HCT116 (cell line): ENCODE data around the gene LEAP2. TPM values are rescaled to one million over a fixed set of nuclear protein-coding genes. Genes with fewer than 3 reads are reported as not detected.

Experiments
- ATAC-seq: fragments of 200-7000 bp; cut with Tn5 transposase; 2 replicates; pipeline ENCODE4 v1.9.1; 2020; ENCODE audit warnings: mild to moderate bottlenecking, moderate library complexity
- BruUV-seq: library from RNA; stranded (reverse); fragments of 400-500 nt; replicated peaks from 2 replicates; lab custom pipeline; 2021; lab: Mats Ljungman, UMichigan
- CTCF ChIA-PET: fragments of 300-600 bp; sonication (Branson Sonifier 250); formaldehyde crosslinking; loops from one replicate; lab custom pipeline; 2021; ENCODE audit warnings: antibody characterized with exemption; lab: Charles Lee
- POLR2A ChIA-PET: fragments of 300-600, 350-600 bp; sonication (Branson Sonifier 250); formaldehyde crosslinking; loops from one replicate; lab custom pipeline; 2021; ENCODE audit warnings: antibody characterized with exemption; lab: Charles Lee
- RAD21 ChIA-PET, 2 experiments: fragments of 300-600 bp; sonication (Branson Sonifier 250); formaldehyde crosslinking; loops; one replicate each; lab custom pipeline; 2023; ENCODE audit warnings: low total read pairs in 2 of 2; ENCODE audit not compliant: uncharacterized antibody in 2 of 2, unreplicated experiment in 2 of 2, low non-redundant PET in 1 of 2; lab: Charles Lee
- DNase-seq: peaks from one replicate; pipeline ENCODE4 v3.0.0-alpha.2; 2010; ENCODE audit warnings: low read depth, low spot score
- H2AFZ ChIP-seq: fragments of 200-600 bp; shearing (Covaris generic), sonication (generic); 2 replicates; pipeline ENCODE4 v1.6.1; 2017; ENCODE audit warnings: low read depth, mixed run types, mixed read lengths, antibody characterized with exemption, low read length; ENCODE audit not compliant: poor library complexity, severe bottlenecking
- H3K27ac ChIP-seq: 2 replicates; pipeline ENCODE4 v1.5.1; 2012; ENCODE audit warnings: low read depth, low read length
- H3K27me3 ChIP-seq: fragments of 200-600 bp; sonication (generic); 2 replicates; pipeline ENCODE4 v1.6.1; 2016; ENCODE audit warnings: mixed run types, low read length, mixed read lengths; ENCODE audit not compliant: insufficient read depth
- H3K36me3 ChIP-seq, 2 experiments: fragments of 200-500 bp in 1 of 2; fragments of 200-600 bp in 1 of 2; sonication (Bioruptor generic) in 1 of 2; sonication (generic) in 1 of 2; 2 replicates each; pipeline versions ENCODE4 v1.5.1 to v1.6.1; 2014 to 2016; ENCODE audit warnings: low read length in 2 of 2, inconsistent platforms in 1 of 2, mixed read lengths in 1 of 2, mixed run types in 1 of 2; ENCODE audit not compliant: insufficient read depth in 2 of 2, control insufficient read depth in 1 of 2
- H3K4me1 ChIP-seq, 2 experiments: fragments of 200-600 bp in 1 of 2; sonication (generic) in 1 of 2; 2 replicates each; pipeline versions ENCODE4 v1.5.1 to v1.6.1; 2012 to 2017; ENCODE audit warnings: low read length in 2 of 2, inconsistent platforms in 1 of 2, mild to moderate bottlenecking in 1 of 2, mixed read lengths in 1 of 2, mixed run types in 1 of 2, moderate library complexity in 1 of 2; ENCODE audit not compliant: insufficient read depth in 2 of 2, control insufficient read depth in 1 of 2
- H3K4me2 ChIP-seq: fragments of 200-600 bp; sonication (generic); 2 replicates; pipeline ENCODE4 v1.6.1; 2017; ENCODE audit warnings: mixed run types, low read length, mixed read lengths
- H3K4me3 ChIP-seq, 2 experiments: fragments of 200-600 bp in 1 of 2; sonication (generic) in 1 of 2; replicated peaks in 1 of 2; 2 replicates each; pipeline ENCODE4 v1.5.1; 2011 to 2016; ENCODE audit warnings: low read length in 2 of 2, control low read depth in 1 of 2, low read depth in 1 of 2, mild to moderate bottlenecking in 1 of 2, mixed read lengths in 1 of 2, mixed run types in 1 of 2
- H3K79me2 ChIP-seq: fragments of 200-600 bp; sonication (generic); 2 replicates; pipeline ENCODE4 v1.6.1; 2017; ENCODE audit warnings: mild to moderate bottlenecking, mixed run types, low read length, moderate library complexity, mixed read lengths; ENCODE audit not compliant: insufficient read depth
- H3K9ac ChIP-seq: fragments of 200-600 bp; sonication (generic); 2 replicates; pipeline ENCODE4 v1.6.1; 2016; ENCODE audit warnings: low read length, mixed read lengths
- H3K9me2 ChIP-seq: fragments of 200-600 bp; sonication (generic), shearing (Covaris generic); 2 replicates; pipeline ENCODE4 v1.6.1; 2017; ENCODE audit warnings: mixed run types, mild to moderate bottlenecking, moderate library complexity; ENCODE audit not compliant: insufficient read depth
- H3K9me3 ChIP-seq, 2 experiments: fragments of 200-500 bp in 1 of 2; fragments of 200-600 bp in 1 of 2; sonication (Bioruptor generic) in 1 of 2; sonication (generic) in 1 of 2; 2 replicates each; pipeline ENCODE4 v1.6.1; 2014 to 2017; ENCODE audit warnings: low read length in 2 of 2, mixed read lengths in 2 of 2, inconsistent platforms in 1 of 2, low read depth in 1 of 2, mild to moderate bottlenecking in 1 of 2, mixed run types in 1 of 2, moderate library complexity in 1 of 2; ENCODE audit not compliant: control insufficient read depth in 1 of 2, insufficient read depth in 1 of 2
- H4K20me1 ChIP-seq: fragments of 200-600 bp; sonication (generic), shearing (Covaris generic); 2 replicates; pipeline ENCODE4 v1.6.1; 2017; ENCODE audit warnings: mixed run types, mild to moderate bottlenecking, moderate library complexity; ENCODE audit not compliant: insufficient read depth
- CBX3 ChIP-seq: IDR thresholded peaks from 2 replicates; pipeline ENCODE4 v1.6.1; 2012; ENCODE audit warnings: low read depth
- EGR1 ChIP-seq: IDR thresholded peaks from 2 replicates; pipeline ENCODE4 v1.6.1; 2012; ENCODE audit warnings: low read depth
- EZH2phosphoT487 ChIP-seq: fragments of 200-600 bp; IDR thresholded peaks from 2 replicates; pipeline ENCODE4 v1.6.1; 2018; ENCODE audit warnings: antibody characterized with exemption, borderline replicate concordance
- JUND ChIP-seq: IDR thresholded peaks from 2 replicates; pipeline ENCODE4 v1.6.1; 2012
- RAD21 ChIP-seq: IDR thresholded peaks from 2 replicates; pipeline ENCODE4 v1.6.1; 2012; ENCODE audit warnings: low read depth, mild to moderate bottlenecking
- SIN3A ChIP-seq: IDR thresholded peaks from 2 replicates; pipeline ENCODE4 v1.6.1; 2012; ENCODE audit warnings: low read depth
- TCF7L2 ChIP-seq: IDR thresholded peaks from 2 replicates; pipeline ENCODE4 v1.7.0; 2011; ENCODE audit warnings: borderline replicate concordance, inconsistent platforms; ENCODE audit not compliant: insufficient read depth, insufficient read length; ENCODE audit errors: extremely low read depth
- YY1 ChIP-seq: IDR thresholded peaks from 2 replicates; pipeline ENCODE4 v1.6.1; 2011; ENCODE audit warnings: low read length, low read depth, moderate library complexity, mild to moderate bottlenecking; ENCODE audit not compliant: insufficient replicate concordance; ENCODE audit errors: extremely low read depth
- ZFX ChIP-seq: fragments of 450-650 bp; IDR thresholded peaks from 2 replicates; pipeline ENCODE4 v1.6.1; 2017
- ZNF274 ChIP-seq: fragments of 200-500 bp; sonication (Bioruptor generic); IDR thresholded peaks from 2 replicates; pipeline ENCODE4 v1.6.1; 2014; ENCODE audit warnings: mild to moderate bottlenecking, low read depth, low read length, inconsistent platforms
- intact Hi-C: fragments of 100-400 bp; cut with micrococcal nuclease; formaldehyde crosslinking; loops from 2 replicates; pipeline ENCODE4 v1.10.0; 2022
- total RNA-seq: library from RNA; stranded (reverse); gene quantifications from one replicate; pipeline ENCODE4 v1.2.1, GENCODE V29; 2021; ENCODE audit not compliant: unreplicated experiment
- TF ChIP-seq, protein P1 (sequence below): IDR thresholded peaks from 2 replicates; pipeline ENCODE4 v1.6.1; 2011; ENCODE audit warnings: mild to moderate bottlenecking, low read length, moderate library complexity; ENCODE audit not compliant: insufficient replicate concordance; ENCODE audit errors: extremely low read depth
- TF ChIP-seq, protein P2 (sequence below): IDR thresholded peaks from 2 replicates; pipeline ENCODE4 v1.6.1; 2012

The LEAP2 gene
- total RNA-seq, 1 experiment from 2014 or later = 1.2 TPM

DNA sequence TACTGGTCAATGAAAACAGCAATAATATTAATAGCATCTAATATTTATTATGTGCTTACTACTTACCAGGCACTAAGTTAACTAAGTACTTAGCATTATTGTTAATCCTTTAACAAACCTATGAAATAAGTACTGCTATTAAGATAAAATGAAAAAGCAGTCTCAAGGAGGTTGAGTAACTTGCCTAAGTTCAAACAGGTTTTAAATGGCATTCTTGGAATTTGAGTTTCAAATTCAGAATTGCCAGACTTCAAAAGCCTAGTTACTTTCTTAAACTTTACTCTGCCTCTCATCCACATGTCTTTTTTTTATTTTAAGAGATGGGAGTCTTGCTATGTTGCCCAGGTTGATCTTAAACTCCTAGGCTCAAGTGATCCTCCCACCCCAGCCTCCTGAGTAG is 16.0 kb downstream of the LEAP2 start (continued):
- TF ChIP-seq ZFX = no peak
- TF ChIP-seq RAD21 = no peak
- no peak for TF ChIP-seq TCF7L2
- TF ChIP-seq SIN3A = no peak
- no peak for TF ChIP-seq EZH2phosphoT487

DNA sequence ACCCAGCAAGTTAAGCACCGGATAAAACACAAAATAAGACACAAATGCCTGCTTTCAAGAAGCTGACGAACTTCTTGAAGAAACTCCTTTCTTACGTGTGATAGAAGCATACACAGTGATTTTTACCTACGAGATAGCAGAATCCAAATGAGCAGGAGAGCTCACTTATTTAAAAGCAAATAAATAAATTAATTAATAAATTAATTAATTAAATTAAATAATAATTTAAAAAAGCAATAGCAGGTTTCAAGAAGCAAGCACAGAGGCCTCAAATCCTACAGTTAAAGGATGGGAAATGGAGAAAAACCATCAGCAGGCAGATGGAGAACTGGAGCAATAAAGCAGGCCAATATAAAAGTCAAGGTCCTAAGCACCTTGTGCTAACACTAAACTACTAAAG is 17.3 kb downstream of the LEAP2 start:
- no peaks in the 10 kb centered on the region for H3K9me3 ChIP-seq
- DNase-seq (no peak), ATAC-seq (no peak)
- H3K27me3 ChIP-seq = no peaks in the 10 kb centered on the region
- intact Hi-C loops = no loop called here
- H3K27ac ChIP-seq = no peak overlapping the region
- no peak overlapping the region for H3K9ac ChIP-seq
- TF ChIP-seq, protein P1, sequence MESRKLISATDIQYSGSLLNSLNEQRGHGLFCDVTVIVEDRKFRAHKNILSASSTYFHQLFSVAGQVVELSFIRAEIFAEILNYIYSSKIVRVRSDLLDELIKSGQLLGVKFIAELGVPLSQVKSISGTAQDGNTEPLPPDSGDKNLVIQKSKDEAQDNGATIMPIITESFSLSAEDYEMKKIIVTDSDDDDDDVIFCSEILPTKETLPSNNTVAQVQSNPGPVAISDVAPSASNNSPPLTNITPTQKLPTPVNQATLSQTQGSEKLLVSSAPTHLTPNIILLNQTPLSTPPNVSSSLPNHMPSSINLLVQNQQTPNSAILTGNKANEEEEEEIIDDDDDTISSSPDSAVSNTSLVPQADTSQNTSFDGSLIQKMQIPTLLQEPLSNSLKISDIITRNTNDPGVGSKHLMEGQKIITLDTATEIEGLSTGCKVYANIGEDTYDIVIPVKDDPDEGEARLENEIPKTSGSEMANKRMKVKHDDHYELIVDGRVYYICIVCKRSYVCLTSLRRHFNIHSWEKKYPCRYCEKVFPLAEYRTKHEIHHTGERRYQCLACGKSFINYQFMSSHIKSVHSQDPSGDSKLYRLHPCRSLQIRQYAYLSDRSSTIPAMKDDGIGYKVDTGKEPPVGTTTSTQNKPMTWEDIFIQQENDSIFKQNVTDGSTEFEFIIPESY = no peak
- TF ChIP-seq JUND = no peak
- TF ChIP-seq ZNF274 = no peak
- TF ChIP-seq RAD21 = no peak
- TF ChIP-seq EGR1 = no peak
- no peak for TF ChIP-seq EZH2phosphoT487
- no peak for TF ChIP-seq CBX3
- no peak for TF ChIP-seq ZFX
- TF ChIP-seq, protein P2, sequence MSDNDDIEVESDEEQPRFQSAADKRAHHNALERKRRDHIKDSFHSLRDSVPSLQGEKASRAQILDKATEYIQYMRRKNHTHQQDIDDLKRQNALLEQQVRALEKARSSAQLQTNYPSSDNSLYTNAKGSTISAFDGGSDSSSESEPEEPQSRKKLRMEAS = no peak
- no peak for TF ChIP-seq TCF7L2
- no peak for TF ChIP-seq YY1
- ChIA-PET CTCF (interaction anchor here (1.6 kb wide), 1 partner anchor 8 kb away, joined by 10 read pairs; no protein-coding TSS in a partner anchor), RAD21 (no interaction called here), POLR2A (interaction anchor here (1.1 kb wide), 1 partner anchor 12 kb away, joined by 3 read pairs; no protein-coding TSS in a partner anchor)
- no peak overlapping the region for H2AFZ ChIP-seq
- H3K4me3 ChIP-seq = no peak overlapping the region
- H3K4me1 ChIP-seq = no peaks in the 10 kb centered on the region
- BruUV-seq = no TSS peak
- no peak overlapping the region for H3K4me2 ChIP-seq
- no peaks in the 10 kb centered on the region for H4K20me1 ChIP-seq
- H3K36me3 ChIP-seq = peaks cover 31 to 47% of the 10 kb centered on the region in 2 experiments
- H3K79me2 ChIP-seq = no peaks in the 10 kb centered on the region; the same call in 1 of the 2 replicates
- H3K9me2 ChIP-seq = no peaks in the 10 kb centered on the region
